Left colon (tissue), 2 donors: ENCODE data around the gene TRDN. TPM values are rescaled to one million over a fixed set of nuclear protein-coding genes. Genes with fewer than 3 reads are reported as not detected.
"Not testable (repeated sequence)": the region's sequence is repeated elsewhere in the genome, so short reads cannot be mapped to it uniquely, and the experiment has no call there.

ENCODE experiments used
- ATAC-seq: fragments of 200-7000 bp; cut with Tn5 transposase; one replicate; pipeline ENCODE4 v1.9.1; 2020; ENCODE audit warnings: mild to moderate bottlenecking, moderate library complexity
- DNase-seq, 2 donors: peaks; one replicate each; pipeline ENCODE4 v3.0.0-alpha.2; 2020
- intact Hi-C, 2 donors: fragments of 100-400 bp; cut with DNase I in 1 of 2; cut with micrococcal nuclease in 1 of 2; formaldehyde crosslinking; loops; one replicate each; pipeline versions ENCODE4 v1.11.2 to v1.14.0; 2022; cut with DNase I, micrococcal nuclease
- total RNA-seq, 2 donors: library from RNA; stranded (reverse); fragmentation: NEBNext Ultra II Directional; extraction: Animal tissue kit (Norgen Biotek cat#: 25700); gene quantifications; one replicate each; pipeline ENCODE4 v1.2.1, GENCODE V29; 2021
- donor health status: DM: no; HTN: no; CAD: no.
- donor health status: DM: yes; HTN: yes; CAD: no.

The TRDN gene
- total RNA-seq, 2 donors from 2014 or later = not detected

DNA sequence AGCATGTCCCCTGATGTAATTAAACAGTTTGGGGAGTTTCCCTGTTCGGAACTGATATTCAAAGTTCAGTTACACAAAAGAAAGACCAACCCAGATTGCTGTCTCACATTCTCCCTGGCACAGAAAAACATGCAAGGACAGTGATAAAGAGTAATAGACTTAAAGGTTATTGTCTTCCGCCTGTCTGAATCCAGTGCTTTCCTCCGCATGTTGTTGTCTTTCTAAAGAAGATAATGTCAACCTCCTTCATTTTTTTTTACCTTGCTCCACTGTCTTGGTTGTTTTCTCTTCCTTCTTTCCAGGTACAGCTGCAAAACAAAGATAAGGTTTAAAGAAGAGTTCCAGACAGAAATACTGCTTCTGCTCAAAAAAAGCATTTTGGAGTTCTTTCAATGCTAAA lies 284.5 kb downstream of the TRDN start:
- intact Hi-C loops = no loop called here
- no peak for ATAC-seq
- DNase-seq = no peak

DNA sequence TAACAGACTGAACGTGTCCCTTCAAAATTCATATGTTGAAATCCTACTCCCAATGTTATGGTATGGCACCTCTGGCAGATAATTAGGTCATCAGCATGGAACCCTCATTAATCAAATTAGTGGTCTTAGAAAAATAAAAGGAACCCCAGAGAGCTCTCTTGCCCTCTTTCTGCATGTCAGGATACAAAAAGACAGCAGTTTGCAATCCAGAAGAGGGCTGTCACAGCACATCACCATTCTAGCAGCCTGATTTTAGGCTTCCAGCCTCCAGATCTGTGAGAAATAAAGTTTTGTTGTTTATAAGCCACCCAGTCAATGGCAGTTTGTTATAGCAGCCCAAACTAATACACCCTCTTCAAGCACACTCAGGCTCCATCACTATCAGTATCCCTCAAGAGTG lies 292.9 kb downstream of the TRDN start:
- no peak for DNase-seq
- intact Hi-C loops = no loop called here
- ATAC-seq = no peak

DNA sequence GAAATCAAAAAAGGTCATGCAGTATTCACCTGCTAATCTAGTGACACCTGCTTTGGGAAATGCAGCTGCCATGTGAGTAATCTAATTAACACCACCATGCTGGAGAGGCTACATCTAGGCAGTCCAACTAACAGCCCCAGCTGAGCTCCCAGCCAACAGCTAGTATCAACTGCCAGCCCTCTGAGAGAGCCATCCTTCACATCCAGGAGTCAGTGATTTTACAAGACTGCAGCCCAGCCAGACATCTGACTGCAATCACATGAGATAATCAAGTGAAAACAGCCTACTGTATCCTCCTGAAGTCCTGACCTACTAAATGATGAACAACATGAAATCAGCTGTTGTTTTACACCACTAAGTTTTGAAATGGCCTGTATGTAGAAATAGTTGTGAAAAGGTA lies 298.4 kb downstream of the TRDN start:
- DNase-seq = no peak
- ATAC-seq = no peak
- intact Hi-C loops = no loop called here

GRCh38 chr6:123333000-123333756 lies 303.6 kb downstream of the TRDN start:
- DNase-seq (no peak), ATAC-seq (no peak)
- intact Hi-C loops = no loop called here

- no peak for DNase-seq
- ATAC-seq = no peak
- intact Hi-C loops = no loop called here
Observed at GRCh38 chr6:123332070-123332469, 304.7 kb downstream of the TRDN start.

DNA sequence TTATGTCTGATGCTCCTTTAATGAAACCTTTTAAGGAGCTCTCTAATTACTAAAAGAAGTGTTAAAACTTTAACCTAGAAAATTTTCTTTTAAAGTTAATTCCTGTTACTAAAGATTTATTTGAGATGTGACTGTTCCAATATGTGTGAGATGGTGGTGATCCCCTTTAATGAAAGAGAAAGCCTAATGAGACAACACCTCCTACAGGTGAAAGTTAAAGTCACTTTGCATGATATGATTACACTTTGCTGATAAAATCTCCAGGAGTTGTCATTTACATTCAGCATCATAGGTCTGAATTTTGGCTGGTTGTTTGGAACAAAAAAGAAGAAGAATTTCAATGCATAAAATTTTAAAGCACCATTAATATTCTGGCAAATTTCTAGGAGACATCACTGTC lies 307.4 kb downstream of the TRDN start:
- intact Hi-C loops = no loop called here
- ATAC-seq (no peak), DNase-seq (no peak)

DNA sequence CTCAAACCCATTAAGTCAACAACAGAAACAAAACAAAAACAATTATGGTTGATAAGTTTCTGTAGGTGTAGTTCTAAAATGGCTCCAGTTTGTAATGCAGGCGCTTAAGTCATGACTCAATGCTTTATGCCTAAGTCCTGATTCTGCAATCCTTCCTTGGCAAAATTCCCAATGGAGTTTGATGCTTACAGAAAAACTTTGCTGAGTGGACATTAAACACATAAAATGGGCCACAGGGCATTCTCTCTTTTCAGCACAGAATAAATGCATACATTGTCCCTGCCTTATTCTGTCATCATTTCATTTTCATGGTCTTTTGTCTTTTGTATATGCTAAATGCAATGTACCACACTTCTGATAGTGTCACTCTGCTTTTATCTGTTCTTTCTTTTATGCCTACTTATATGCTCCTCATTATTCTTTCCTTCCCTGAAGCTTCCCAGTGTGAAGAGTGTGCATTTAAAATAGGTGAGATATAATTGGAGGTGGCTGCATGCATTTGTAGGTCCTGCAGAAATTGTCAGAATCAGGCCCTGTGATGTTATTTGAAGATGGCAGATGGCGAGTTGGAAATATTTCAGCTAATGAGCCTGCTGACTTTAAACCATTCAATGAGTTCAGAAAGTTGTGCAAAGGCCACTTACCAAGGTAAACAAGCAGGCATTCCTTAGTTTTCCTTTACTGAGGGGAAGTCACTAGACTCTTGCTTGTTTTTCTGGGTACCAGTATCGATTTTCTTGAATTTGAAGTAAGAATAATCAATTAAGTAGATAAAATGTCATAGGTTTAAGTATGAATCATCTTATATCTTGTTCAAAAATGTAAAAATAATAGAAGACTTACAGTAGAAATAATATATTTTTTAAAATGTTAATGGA lies 313.1 kb downstream of the TRDN start:
- DNase-seq = no peak
- intact Hi-C loops = no loop called here
- ATAC-seq = no peak

DNA sequence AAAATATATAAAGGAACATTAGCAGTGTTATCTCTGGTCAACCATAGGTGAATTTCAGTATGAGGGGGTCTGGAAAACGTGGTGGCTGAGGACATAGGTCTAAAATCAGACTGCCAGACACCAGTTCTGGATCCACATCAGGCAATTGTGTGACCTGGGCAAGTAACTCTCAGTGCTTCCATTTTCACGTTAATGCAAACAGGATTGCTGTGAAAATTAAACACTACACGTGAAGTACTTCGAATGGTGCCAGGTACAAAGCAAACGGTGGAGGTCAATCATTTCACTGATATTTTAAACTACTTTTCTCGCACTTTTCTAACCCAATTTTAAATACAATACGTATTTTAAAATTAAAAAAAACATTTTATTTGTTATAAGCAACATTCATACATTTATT lies 315.7 kb downstream of the TRDN start:
- ATAC-seq (no peak), DNase-seq (no peak)
- intact Hi-C loops = no loop called here

GRCh38 chr6:123316733-123317323 lies 319.9 kb downstream of the TRDN start:
- DNase-seq = no peak
- no peak for ATAC-seq
- intact Hi-C loops = loop anchor here in 1 of 2 donors (5.0 to 10.0 kb wide), 2 partner anchors 450 to 582 kb away; no protein-coding TSS in a partner anchor

DNA sequence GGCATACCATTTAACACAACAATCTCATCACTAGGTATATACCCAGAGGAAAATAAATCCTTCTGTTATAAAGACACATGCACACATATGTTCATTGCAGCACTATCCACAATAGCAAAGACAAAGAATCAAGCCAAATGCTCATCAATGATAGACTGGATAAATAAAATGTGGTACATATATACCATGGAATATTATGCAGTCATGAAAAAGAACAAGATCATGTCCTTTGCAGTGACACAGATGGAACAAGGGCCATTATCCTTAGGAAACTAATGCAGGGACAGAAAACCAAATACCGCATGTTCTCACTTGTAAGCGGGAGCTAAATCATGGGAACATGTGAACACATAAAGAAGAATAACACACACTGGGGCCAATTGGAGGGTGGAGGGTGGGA lies 322.3 kb downstream of the TRDN start:
- DNase-seq, ATAC-seq: not testable (repeated sequence)
- intact Hi-C loops = loop anchor here in 1 of 2 donors (10.0 kb wide), 1 partner anchor 580 kb away; no protein-coding TSS in a partner anchor

DNA sequence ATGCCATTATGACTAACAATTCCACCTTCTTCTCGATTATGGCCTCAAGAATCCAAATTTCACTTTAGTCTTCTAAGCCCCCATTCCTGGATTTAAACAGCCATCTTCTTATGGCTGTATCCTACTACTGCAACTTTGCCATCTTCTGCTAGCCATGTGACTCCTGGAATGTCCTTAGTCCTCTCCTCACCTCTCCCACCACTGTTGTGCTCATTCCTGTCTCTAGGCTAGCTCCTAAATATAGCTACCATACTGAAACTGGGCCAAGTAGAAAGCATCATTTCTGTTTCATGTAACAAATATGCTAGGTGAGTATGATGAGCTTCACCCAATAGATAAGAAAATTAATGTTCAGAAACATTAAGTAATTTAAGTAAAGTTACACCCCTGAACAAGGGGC lies 327.6 kb downstream of the TRDN start:
- intact Hi-C loops = no loop called here
- DNase-seq (no peak), ATAC-seq (no peak)

DNA sequence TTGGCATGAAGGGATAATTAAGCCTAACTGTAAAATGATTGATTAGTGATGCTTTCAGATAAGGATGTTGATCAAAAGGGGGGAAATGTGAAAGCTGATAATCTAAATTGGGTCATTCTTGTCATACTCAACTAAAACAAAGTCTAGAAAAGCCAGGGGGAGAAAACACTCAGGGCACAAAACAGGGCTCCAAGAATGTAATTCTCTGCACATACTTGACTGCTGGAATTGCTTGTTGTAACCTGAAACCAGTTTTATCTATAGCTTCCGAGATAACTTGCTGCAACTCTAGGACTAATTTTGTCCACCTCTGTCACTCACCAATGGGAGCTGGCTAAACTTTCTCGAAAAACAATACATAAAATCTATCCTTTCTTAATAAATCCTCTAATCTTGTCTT lies 330.4 kb downstream of the TRDN start:
- DNase-seq (no peak), ATAC-seq (no peak)
- intact Hi-C loops = no loop called here

GRCh38 chr6:123295672-123296071 lies 341.1 kb downstream of the TRDN start:
- DNase-seq (no peak), ATAC-seq (no peak)
- intact Hi-C loops = no loop called here

DNA sequence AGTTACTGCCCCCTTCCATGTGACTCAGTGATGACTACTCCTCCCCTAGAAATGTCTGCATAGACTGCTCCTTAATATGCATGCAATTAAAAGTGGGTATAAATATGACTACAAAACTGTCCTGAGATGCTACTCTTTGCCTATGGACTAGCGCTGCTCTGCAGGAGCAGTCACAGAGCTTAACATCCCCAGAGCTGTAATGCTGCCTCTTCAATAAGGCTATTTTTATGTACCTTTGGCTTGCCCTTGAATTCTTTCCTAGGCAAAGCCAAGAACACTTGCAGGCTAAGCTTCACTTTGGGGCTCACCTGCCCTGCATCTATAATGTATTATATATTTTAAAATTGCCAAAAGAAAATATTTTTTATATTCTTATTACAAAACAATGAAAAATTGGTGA lies 341.6 kb downstream of the TRDN start:
- intact Hi-C loops = no loop called here
- ATAC-seq (no peak), DNase-seq (no peak)

DNA sequence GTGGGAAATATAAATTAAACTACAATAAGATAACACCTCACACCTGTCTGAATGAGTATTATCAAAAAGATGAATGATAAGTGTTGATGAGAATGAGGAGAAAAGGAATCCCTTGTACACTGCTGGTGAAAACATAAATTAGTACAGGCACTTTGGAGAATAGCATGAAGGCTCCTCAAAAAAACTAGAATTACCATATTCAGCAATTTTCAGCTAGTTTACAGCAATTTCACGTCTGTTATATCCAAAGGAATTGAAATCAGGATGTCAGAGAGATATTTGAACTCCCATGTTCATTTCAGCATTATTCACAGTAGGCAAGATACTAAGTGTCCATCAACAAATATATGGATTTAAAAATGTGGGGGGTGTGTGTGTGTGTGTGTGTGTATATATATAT lies 348.1 kb downstream of the TRDN start:
- intact Hi-C loops = no loop called here
- ATAC-seq (no peak), DNase-seq (no peak)

- intact Hi-C loops = no loop called here
- DNase-seq (no peak), ATAC-seq (no peak)
Observed at GRCh38 chr6:123276546-123276980, 360.2 kb downstream of the TRDN start.

GRCh38 chr6:123263981-123264380 lies 372.8 kb downstream of the TRDN start:
- no peak for DNase-seq
- intact Hi-C loops = no loop called here
- ATAC-seq = no peak

GRCh38 chr6:123240626-123241025 lies 396.1 kb downstream of the TRDN start:
- DNase-seq (no peak), ATAC-seq (no peak)
- intact Hi-C loops = no loop called here

DNA sequence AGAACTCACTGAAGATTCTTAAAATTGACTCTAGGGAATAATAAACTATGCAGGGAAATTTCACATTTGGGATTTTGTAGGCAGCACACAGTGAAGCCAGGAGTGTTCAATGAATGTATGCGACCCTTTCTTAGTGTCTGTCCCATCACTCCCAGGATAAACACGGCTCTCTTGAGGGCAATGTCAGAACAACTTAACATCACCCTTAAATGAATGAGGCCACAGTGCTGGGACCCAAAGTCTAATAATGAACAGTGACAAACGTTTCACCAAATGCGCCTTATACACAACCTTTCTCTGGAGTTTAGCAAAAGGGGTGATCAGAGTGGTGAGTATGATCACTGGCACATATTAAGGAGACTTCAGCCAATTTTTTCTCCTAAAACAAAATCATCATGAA lies 403.4 kb downstream of the TRDN start:
- DNase-seq (no peak), ATAC-seq (no peak)
- intact Hi-C loops = no loop called here

- ATAC-seq, intact Hi-C loops, DNase-seq: not testable (repeated sequence)
Observed at GRCh38 chr6:123227789-123228188, 409.0 kb downstream of the TRDN start.
